Vagina (tissue), 2 donors: ENCODE measurements around the gene FBXW11. TPM values are rescaled to one million over a fixed set of nuclear protein-coding genes. Genes with fewer than 3 reads are reported as not detected.

Experiments used
- DNase-seq, 2 donors: peaks; one replicate each; pipeline ENCODE4 v3.0.0-alpha.2; 2017; ENCODE audit errors: extremely low spot score in 2 of 2
- H3K27ac ChIP-seq: fragments of 200-600 bp; sonication (generic); one replicate; pipeline ENCODE4 v1.5.1; 2019
- H3K27me3 ChIP-seq: fragments of 200-600 bp; sonication (generic); one replicate; pipeline ENCODE4 v1.5.1; 2019
- H3K36me3 ChIP-seq, 2 donors: fragments of 200-600 bp; sonication (generic); one replicate each; pipeline ENCODE4 v1.5.1; 2017 to 2019
- H3K4me1 ChIP-seq: fragments of 200-600 bp; sonication (generic); one replicate; pipeline ENCODE4 v1.5.1; 2019
- H3K4me3 ChIP-seq, 2 donors: fragments of 200-600 bp; sonication (generic); 1 replicate in 1 of 2; 2 replicates in 1 of 2; pipeline ENCODE4 v1.5.1; 2016 to 2019
- H3K9me3 ChIP-seq: fragments of 200-600 bp; sonication (generic); one replicate; pipeline ENCODE4 v1.5.1; 2019
- CTCF ChIP-seq, 3 experiments: fragments of 450-650 bp in 2 of 3; fragments of 200-600 bp in 1 of 3; sonication (generic) in 1 of 3; IDR thresholded peaks; one replicate each; pipeline ENCODE4 v1.5.1; 2017 to 2019; ENCODE audit warnings: antibody characterized with exemption in 3 of 3, mild to moderate bottlenecking in 2 of 3, moderate library complexity in 2 of 3
- POLR2A ChIP-seq, 2 donors: fragments of 450-650 bp; IDR thresholded peaks; one replicate each; pipeline ENCODE4 v1.6.1; 2017; ENCODE audit warnings: antibody characterized with exemption in 2 of 2, mild to moderate bottlenecking in 2 of 2, moderate library complexity in 2 of 2
- POLR2AphosphoS5 ChIP-seq, 2 donors: sonication (generic); formaldehyde crosslinking; IDR thresholded peaks; one replicate each; pipeline ENCODE4 v1.9.0; 2017; ENCODE audit warnings: antibody characterized with exemption in 2 of 2, mild to moderate bottlenecking in 2 of 2, low read depth in 1 of 2; ENCODE audit not compliant: insufficient read depth in 1 of 2
- intact Hi-C: fragments of 100-400 bp; cut with DNase I; formaldehyde crosslinking; loops from one replicate; pipeline ENCODE4 v1.15.1; 2023
- total RNA-seq: library from RNA; depleted of rRNA; stranded (reverse); fragments of >200 nt; gene quantifications from one replicate; pipeline ENCODE4 v1.2.3, GENCODE V29; 2016

FBXW11 gene
- total RNA-seq, 1 donor from 2014 or later: 40.5 TPM

- intact Hi-C loops: no loop called here
Measured at GRCh38 chr5:171835066-171835465, 171.4 kb downstream of the FBXW11 start.

GRCh38 chr5:171834461-171834860 lies 172.0 kb downstream of the FBXW11 start:
- no peaks in the 10 kb centered on the region for H3K4me1 ChIP-seq
- no peak overlapping the region for H3K27ac ChIP-seq
- H3K4me3 ChIP-seq: no peak overlapping the region
- TF ChIP-seq POLR2AphosphoS5 (IDR thresholded peaks at IDR 0.05; ENCODE audit: insufficient read depth in 1 of 2, low read depth in 1 of 2): no peak
- no peak for TF ChIP-seq CTCF (IDR thresholded peaks at IDR 0.05)
- TF ChIP-seq POLR2A (IDR thresholded peaks at IDR 0.05): no peak
- H3K36me3 ChIP-seq: no peaks in the 10 kb centered on the region
- no peaks in the 10 kb centered on the region for H3K27me3 ChIP-seq
- intact Hi-C loops: no loop called here
- no peaks in the 10 kb centered on the region for H3K9me3 ChIP-seq
- DNase-seq: no peak

More at GRCh38 chr5:171835066-171835465, 171.4 kb downstream of the FBXW11 start:
- no peaks in the 10 kb centered on the region for H3K27me3 ChIP-seq
- H3K36me3 ChIP-seq: no peaks in the 10 kb centered on the region
- TF ChIP-seq POLR2A (IDR thresholded peaks at IDR 0.05): no peak
- no peak for TF ChIP-seq POLR2AphosphoS5 (IDR thresholded peaks at IDR 0.05; ENCODE audit: insufficient read depth in 1 of 2, low read depth in 1 of 2)
- no peak for TF ChIP-seq CTCF (IDR thresholded peaks at IDR 0.05)
- no peak for DNase-seq
- H3K4me1 ChIP-seq: no peaks in the 10 kb centered on the region
- H3K9me3 ChIP-seq: no peaks in the 10 kb centered on the region
- no peak overlapping the region for H3K27ac ChIP-seq
- H3K4me3 ChIP-seq: no peak overlapping the region

- Histone ChIP-seq H3K27ac (no peak overlapping the region), H3K4me1 (no peaks in the 10 kb centered on the region), H3K9me3 (no peaks in the 10 kb centered on the region), H3K36me3 (no peaks in the 10 kb centered on the region), H3K27me3 (no peaks in the 10 kb centered on the region), H3K4me3 (no peak overlapping the region)
- TF ChIP-seq POLR2A (IDR thresholded peaks at IDR 0.05): no peak
- TF ChIP-seq POLR2AphosphoS5 (IDR thresholded peaks at IDR 0.05; ENCODE audit: insufficient read depth in 1 of 2, low read depth in 1 of 2): no peak
- TF ChIP-seq CTCF (IDR thresholded peaks at IDR 0.05): no peak
- intact Hi-C loops: no loop called here
- no peak for DNase-seq
Measured at GRCh38 chr5:171832775-171833174, 173.7 kb downstream of the FBXW11 start.

- no peak for DNase-seq
- no peak overlapping the region for H3K4me3 ChIP-seq
- intact Hi-C loops: no loop called here
- no peaks in the 10 kb centered on the region for H3K4me1 ChIP-seq
- no peak for TF ChIP-seq POLR2A (IDR thresholded peaks at IDR 0.05)
- TF ChIP-seq CTCF (IDR thresholded peaks at IDR 0.05): no peak
- no peaks in the 10 kb centered on the region for H3K27me3 ChIP-seq
- H3K9me3 ChIP-seq: no peaks in the 10 kb centered on the region
- H3K27ac ChIP-seq: no peak overlapping the region
- H3K36me3 ChIP-seq: no peaks in the 10 kb centered on the region
Measured at GRCh38 chr5:171830686-171831085, 175.8 kb downstream of the FBXW11 start.

- TF ChIP-seq POLR2A (IDR thresholded peaks at IDR 0.05): no peak
- TF ChIP-seq CTCF (IDR thresholded peaks at IDR 0.05): no peak
- TF ChIP-seq POLR2AphosphoS5 (IDR thresholded peaks at IDR 0.05; ENCODE audit: insufficient read depth in 1 of 2, low read depth in 1 of 2): no peak
- Histone ChIP-seq H3K9me3 (no peaks in the 10 kb centered on the region), H3K4me1 (no peaks in the 10 kb centered on the region), H3K27me3 (no peaks in the 10 kb centered on the region), H3K4me3 (no peak overlapping the region), H3K27ac (no peak overlapping the region), H3K36me3 (no peaks in the 10 kb centered on the region)
- no peak for DNase-seq
- intact Hi-C loops: no loop called here
Measured at GRCh38 chr5:171827162-171827561, 179.3 kb downstream of the FBXW11 start.
